Measurements from ENCODE around the gene APOD.
A peak's percentile ranks its signal among the peaks of the same experiment; 100 is the strongest.

APOD gene

GRCh38 chr3:195526492-195526891 lies 57.2 kb downstream of the APOD start:
- H3K27me3 Mint-ChIP-seq (ENCODE audit: low read depth) = no peaks in the 10 kb centered on the region
- no peak for DNase-seq (ENCODE audit: low spot score)
- peaks cover 27% of the 10 kb centered on the region for H3K4me1 Mint-ChIP-seq (ENCODE audit: low read depth)
- H3K9me3 Mint-ChIP-seq = no peaks in the 10 kb centered on the region
- H3K4me3 Mint-ChIP-seq = no peak overlapping the region
- peaks cover 41% of the 10 kb centered on the region for H3K36me3 Mint-ChIP-seq (ENCODE audit: low read depth)
- H3K27ac Mint-ChIP-seq = no peak overlapping the region

GRCh38 chr3:195524171-195524896 lies 59.4 kb downstream of the APOD start:
- no peaks in the 10 kb centered on the region for H3K9me3 Mint-ChIP-seq
- peaks cover 36% of the 10 kb centered on the region for H3K36me3 Mint-ChIP-seq (ENCODE audit: low read depth)
- H3K4me3 Mint-ChIP-seq = peak overlapping the region; percentile 24
- H3K27ac Mint-ChIP-seq = peak overlapping the region; percentile 74
- DNase-seq (ENCODE audit: low spot score) = no peak
- H3K27me3 Mint-ChIP-seq (ENCODE audit: low read depth) = no peaks in the 10 kb centered on the region
- peaks cover 26% of the 10 kb centered on the region for H3K4me1 Mint-ChIP-seq (ENCODE audit: low read depth)

- H3K4me1 Mint-ChIP-seq (ENCODE audit: low read depth) = peaks cover 23% of the 10 kb centered on the region
- H3K9me3 Mint-ChIP-seq = no peaks in the 10 kb centered on the region
- no peak for DNase-seq (ENCODE audit: low spot score)
- H3K27ac Mint-ChIP-seq = no peak overlapping the region
- H3K27me3 Mint-ChIP-seq (ENCODE audit: low read depth) = no peaks in the 10 kb centered on the region
- peaks cover 35% of the 10 kb centered on the region for H3K36me3 Mint-ChIP-seq (ENCODE audit: low read depth)
- H3K4me3 Mint-ChIP-seq = no peak overlapping the region
Observed at GRCh38 chr3:195522254-195523023, 61.3 kb downstream of the APOD start.

Data from T-helper 2 cell treated with Interferon-gamma antibody and Interleukin-4, amounts not matched to agents 5 μg/mL and 100 μg/mL, for 36 hours (primary cell).